ENCODE data around the gene RAD51AP2. TPM values are rescaled to one million over a fixed set of nuclear protein-coding genes. Genes with fewer than 3 reads are reported as not detected.

RAD51AP2 gene
- total and polyA plus RNA-seq, 2 of the 13 experiments (the other 11 are each of a cell fraction or from before 2014, with no cell fraction given), result 0.11 to 0.12 TPM

GRCh38 chr2:17538844-17539554 is 20.8 kb upstream of the RAD51AP2 start (continued):
- TF ChIP-seq IKZF5 (CRISPR knock-in tag; IDR thresholded peaks at IDR 0.05) (peak; percentile 87; the same call in 1 of the 2 replicates), ZNF317 (CRISPR knock-in tag; IDR thresholded peaks at IDR 0.05) (no peak), ZNF264 (CRISPR knock-in tag; IDR thresholded peaks at IDR 0.05) (peak; percentile 93), ZNF280B (CRISPR knock-in tag; IDR thresholded peaks at IDR 0.05; ENCODE audit: borderline replicate concordance) (no peak; the same call in 1 of the 2 replicates), USF2 (IDR thresholded peaks at IDR 0.05; ENCODE audit: low read depth, low read length) (no peak), USF2 (CRISPR knock-in tag; IDR thresholded peaks at IDR 0.05; ENCODE audit: borderline replicate concordance) (peak; percentile 15; the same call in 1 of the 2 replicates), TEF (CRISPR knock-in tag; IDR thresholded peaks at IDR 0.05) (peak; percentile 93), ZNF816 (CRISPR knock-in tag; IDR thresholded peaks at IDR 0.05; ENCODE audit: borderline replicate concordance) (peak; percentile 90), ZNF414 (CRISPR knock-in tag; IDR thresholded peaks at IDR 0.05) (peak; percentile 91; the same call in 1 of the 2 replicates), PAXIP1 (CRISPR knock-in tag; conservative IDR thresholded peaks at IDR 0.05) (peak; percentile 54; the same call in 1 of the 2 replicates), RXRB (CRISPR knock-in tag; IDR thresholded peaks at IDR 0.05; ENCODE audit: borderline replicate concordance) (peak; percentile 83), TERF1 (CRISPR knock-in tag; IDR thresholded peaks at IDR 0.05) (peak; percentile 63; the same call in 1 of the 2 replicates), NFE2 (CRISPR knock-in tag; IDR thresholded peaks at IDR 0.05) (no peak; the same call in 1 of the 2 replicates), RFXAP (CRISPR knock-in tag; IDR thresholded peaks at IDR 0.05; ENCODE audit: borderline replicate concordance) (peak; percentile 96), STAG1 (CRISPR knock-in tag; IDR thresholded peaks at IDR 0.05) (peak; percentile 47; the same call in 1 of the 2 replicates)

Data from HepG2 (cell line).